NK-92 (cell line): ENCODE data around the gene RABGGTA.

Experiments used
- DNase-seq: peaks from one replicate; lab custom pipeline; 2025; ENCODE audit not compliant: unreplicated experiment; lab: John Stamatoyannopoulos, UW

RABGGTA gene

DNA sequence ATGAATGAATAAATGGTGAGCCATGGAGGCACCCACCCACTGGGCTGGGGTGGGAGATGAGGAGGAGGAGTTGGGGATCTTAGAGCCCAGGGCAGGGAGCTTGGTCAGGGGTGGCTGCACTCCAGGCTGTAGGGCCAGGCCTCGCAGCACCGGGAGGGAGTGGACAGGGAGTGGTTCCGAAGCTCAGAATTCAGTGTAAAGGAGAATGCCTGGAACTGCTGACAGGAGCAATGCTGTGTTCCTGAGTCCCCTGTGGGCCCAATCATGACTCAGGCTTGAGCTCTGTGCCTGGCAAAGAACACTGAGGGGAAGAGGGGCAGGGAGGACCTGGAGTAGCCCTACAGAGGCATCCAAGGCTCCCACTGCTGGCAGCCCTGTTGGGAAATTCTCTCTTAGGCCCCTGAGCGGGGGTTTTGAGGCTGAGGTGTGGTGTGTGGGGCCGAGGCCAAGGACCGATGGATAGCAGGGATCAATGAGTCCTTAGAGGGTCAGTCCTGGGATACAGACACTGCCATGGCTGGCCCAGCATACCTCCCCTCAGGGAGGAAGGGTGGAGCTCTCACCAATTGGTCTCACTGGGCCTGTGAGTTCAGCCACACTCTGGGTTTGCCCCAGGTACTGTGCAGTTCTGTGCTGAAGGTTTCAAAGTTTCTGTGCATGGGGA is 9.5 kb upstream of the RABGGTA start:
- DNase-seq: no peak

DNA sequence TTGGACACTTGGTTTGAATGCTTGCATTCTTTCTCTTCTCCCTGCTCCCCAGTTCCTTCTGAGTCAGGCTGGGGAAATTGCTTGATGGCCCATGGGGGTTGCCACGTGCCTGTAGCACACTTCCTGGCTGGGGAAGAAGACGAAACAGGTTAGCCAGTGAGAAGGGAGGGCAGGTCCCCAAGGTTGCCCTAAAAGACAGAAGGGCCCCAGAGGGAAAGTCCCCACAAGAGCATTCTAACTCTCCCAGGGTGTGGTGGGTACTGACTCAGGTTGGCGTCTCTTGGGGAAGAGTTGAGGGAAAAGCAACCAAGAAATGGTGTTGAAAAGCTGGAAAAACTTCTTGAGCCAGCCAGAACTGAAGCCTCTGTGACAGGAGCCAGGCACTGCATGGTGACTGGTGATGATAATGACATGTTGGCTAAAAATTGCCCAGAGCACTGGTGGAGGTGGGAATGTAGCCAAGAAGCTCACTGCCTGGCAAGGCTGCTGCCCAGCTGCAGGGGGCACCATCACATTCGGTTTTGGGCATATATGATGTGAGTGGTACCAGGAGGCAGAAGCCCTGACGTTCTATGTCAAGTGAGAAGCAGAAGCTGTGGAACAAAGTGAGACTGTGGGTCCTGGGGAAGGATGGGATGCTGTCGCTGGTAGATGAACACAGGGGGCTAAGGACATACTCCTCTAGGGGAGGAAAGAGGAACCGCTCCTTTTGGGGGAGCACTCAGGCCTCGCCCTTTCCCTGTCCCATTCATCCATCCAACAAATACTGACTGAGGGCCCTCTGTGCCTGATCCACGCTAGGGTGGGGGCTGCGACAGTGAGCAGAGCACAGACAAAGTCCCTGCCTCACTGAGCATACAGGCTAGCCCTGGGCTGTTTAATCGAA is 8.1 kb upstream of the RABGGTA start:
- DNase-seq: no peak

GRCh38 chr14:24278424-24278823 is 7.0 kb upstream of the RABGGTA start:
- no peak for DNase-seq

DNA sequence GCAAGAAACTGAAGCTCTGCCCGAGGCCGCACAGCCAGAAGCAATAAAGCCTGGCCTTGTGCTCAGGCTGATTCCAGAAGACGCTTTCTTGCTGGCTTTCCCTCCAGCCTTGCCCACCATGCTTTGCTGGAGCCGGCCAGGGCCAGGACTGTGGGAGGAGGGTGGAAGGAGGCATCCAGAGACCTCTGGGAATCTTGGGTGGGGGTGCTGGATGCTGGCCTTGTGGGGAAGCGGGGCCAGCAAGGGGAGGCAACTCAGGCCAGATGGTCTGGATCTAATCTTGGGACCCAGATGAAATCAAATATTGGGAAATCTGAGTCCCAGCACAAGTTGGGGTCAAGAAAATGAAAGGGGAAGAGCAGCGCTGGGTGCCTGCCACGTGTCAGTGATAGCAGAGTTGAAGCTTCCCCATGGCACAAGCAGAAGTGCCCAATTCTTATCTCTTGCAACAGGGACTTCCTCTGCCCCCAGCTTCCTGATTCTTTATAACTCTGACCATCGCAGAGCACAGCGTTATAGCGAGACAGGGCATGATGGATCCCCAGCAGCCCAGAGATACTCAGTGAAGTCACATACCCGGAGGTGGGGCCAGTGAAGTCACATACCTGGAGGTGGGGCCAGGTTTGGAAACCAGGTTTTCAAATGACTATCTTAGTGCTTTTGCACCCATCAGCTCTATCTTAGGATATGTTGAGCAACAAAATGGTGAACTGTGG is 6.4 kb upstream of the RABGGTA start:
- no peak for DNase-seq

- DNase-seq: no peak
Observed at GRCh38 chr14:24277071-24277470, 5.7 kb upstream of the RABGGTA start.

DNA sequence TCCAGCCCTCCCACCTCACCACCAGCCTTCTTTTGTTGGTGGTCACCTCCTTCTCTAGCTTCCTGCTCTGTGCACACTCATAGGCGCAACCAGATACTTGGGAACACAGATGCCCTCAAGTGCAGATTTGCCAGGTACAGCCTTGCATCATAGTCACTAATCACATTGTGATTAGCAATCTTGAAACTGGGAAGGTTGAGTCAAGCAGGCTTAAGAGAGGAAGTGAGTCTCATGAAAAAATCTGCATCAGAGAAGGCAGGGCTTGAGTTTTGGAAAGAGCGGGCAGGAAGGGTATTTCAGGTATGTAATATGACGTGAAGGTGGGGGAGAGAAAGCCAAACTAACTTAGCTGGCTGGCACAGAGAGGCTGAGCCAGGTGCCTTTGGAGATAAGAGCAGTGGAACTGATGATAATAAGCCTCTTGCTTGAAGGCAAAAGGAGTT is 2.7 kb upstream of the RABGGTA start:
- no peak for DNase-seq

DNA sequence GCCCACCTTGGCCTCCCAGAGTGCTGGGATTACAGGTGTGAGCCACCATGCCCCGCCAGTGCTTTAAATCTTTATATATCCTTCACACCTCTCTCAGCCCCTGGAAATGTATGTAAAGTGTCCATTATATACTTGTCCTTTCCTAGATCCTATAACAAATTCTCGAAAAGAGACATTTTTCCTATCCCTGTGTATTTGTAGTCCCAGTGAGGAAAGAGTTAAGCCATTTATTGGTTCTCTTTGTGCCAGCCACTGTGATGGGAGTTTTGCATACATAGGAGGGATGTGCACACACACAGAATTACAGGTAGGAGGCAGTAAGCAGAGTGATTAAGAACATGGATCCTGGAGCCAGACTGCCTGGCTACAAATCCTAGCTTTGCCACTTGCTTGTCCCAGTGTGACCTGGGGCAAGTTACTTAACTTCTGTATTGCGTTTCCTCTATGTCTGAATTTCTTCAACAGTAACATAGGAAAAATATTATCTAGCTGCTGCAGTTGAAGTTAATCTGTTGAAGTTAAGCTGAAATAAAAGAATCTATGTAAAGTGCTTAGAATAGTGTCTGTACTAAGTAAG is 2.1 kb upstream of the RABGGTA start:
- no peak for DNase-seq

DNA sequence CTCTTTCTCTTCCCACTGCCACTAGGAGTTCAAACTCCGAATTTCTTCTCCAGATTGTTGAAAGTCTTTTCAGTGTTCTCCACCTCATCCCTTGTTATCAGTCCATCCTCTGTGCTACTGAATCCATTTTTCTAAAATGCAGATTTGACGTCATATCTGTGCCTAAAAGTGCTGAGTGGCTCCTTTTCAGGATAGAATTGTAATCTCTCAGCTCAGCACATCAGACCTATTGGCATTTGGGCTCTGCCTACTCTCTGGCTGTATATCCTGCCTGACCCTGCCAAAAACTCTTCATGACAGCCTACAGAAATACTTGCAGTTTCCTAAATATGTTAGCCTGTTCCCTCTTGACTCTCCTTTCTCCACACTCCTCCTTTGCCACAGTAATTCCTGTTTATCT is 1.1 kb upstream of the RABGGTA start:
- DNase-seq: no peak

DNA sequence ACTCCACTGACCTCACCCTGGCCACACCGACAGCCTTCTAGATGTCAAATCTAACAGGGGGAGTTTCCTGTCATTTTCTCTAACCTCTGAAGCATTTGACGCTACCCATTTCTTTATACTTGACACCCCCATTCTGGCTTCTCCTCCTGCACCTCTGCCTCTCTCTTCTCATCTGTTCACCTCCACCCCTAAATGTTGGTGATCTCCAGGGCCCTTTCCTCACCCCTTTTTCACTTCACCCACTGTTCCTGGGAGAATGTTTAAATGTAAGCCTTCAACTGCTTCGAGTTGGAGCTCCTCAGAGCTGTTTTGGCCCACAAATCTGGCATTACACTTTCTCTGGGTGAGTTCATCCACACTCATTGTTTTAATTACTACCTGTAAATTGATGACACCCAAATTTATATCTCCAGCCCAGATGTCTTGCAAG is 452 bp upstream of the RABGGTA start:
- DNase-seq: no peak

- no peak for DNase-seq
Observed at GRCh38 chr14:24270537-24271133, 762 bp downstream of the RABGGTA start.

DNA sequence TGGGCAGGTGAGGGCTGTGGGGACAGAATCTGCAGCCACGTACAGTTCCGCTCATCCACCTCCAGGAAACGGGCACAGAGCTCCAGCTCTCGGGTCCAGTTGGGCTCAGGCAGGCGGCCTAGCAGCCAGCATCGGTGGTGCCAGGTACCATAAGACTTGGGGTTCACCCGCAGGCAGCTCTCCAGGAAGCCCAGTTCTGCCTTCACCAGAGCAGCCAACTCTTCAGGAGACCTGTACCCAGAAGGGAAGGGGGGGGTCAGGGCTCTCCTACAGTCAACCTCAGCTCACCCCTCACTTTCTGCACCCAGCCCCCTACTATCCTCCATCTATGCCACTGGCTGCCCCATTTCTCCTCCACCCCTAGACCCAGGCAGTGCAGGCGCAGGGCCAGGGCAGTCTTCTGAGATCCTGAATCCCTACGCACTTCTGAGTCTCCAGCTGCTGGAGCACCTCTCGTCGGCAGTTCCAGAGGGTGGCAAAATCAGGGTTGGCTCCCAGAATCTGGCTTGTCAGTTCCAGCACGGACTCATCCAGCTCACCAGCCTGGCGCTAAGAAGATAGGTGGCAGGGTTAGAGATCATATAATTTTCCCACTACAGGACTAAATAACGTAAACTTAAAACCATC is 1.4 kb downstream of the RABGGTA start:
- DNase-seq: no peak

DNA sequence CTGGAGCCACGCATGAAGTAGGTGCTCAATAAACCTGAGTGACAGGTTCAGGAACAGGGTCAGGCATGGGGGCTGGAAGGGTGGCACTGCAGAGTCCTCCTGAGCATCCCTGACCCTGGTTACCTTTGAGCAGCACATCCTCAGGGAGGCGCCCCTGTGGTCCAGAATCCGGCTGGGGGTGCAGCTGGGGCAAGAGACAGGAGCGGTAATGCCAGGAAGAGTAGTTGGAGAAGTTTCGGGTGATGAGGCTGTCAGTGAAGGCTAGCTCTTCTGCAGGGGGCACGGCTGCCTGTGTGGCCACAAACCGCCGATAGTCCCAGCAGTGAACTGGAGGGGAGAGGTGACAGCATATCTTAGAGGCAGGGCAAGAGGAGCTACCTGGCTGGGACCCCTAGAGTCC is 2.0 kb downstream of the RABGGTA start:
- DNase-seq: no peak

- DNase-seq: no peak
Observed at GRCh38 chr14:24268225-24268624, 3.2 kb downstream of the RABGGTA start.

- DNase-seq: no peak
Observed at GRCh38 chr14:24267516-24267915, 3.9 kb downstream of the RABGGTA start.

DNA sequence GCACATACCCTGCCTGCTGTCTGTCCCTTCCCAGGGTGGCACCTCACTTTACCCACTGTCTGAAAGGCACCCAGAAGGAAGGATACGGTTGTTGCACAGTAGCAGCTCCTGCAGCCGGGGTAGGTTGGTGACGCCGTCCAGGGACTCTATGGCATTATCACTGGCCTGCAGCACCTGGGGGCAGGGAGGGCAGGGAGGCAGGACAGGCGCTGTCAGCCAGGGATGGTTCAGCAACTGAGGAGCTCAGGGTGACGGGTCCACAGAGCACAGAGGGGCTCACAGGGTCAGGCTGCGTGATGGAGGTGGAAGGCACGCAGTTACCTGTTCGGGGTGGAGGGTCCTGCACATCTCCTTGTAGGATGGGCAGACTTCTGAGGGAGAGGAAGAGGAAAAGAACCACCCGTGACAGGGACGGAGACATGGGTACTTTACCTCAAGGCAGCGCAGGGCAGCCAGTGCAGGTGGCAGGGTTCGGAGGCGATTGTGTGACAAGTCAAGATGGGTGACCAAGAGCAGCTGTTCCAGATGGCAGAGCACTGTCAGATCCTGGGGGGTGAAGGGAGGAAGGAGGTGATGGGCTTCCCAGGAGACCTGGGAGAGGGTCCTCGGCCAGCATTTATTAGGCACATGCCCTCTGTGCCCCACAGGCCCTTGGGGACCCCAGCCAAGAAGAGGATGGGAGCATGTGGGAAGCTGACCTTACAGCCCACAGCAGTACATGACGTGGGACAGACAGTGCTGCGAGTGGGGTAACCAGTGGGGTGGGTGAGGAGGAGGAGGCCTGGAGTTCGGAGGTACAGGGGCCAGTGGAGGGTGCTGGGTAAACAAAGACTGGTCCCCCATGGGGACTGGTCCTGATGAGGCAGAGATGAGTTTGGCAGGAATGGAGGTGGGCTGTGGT is 4.8 kb downstream of the RABGGTA start:
- no peak for DNase-seq

GRCh38 chr14:24264298-24264697 is 7.1 kb downstream of the RABGGTA start:
- DNase-seq: no peak

GRCh38 chr14:24263848-24264247 is 7.5 kb downstream of the RABGGTA start:
- no peak for DNase-seq

DNA sequence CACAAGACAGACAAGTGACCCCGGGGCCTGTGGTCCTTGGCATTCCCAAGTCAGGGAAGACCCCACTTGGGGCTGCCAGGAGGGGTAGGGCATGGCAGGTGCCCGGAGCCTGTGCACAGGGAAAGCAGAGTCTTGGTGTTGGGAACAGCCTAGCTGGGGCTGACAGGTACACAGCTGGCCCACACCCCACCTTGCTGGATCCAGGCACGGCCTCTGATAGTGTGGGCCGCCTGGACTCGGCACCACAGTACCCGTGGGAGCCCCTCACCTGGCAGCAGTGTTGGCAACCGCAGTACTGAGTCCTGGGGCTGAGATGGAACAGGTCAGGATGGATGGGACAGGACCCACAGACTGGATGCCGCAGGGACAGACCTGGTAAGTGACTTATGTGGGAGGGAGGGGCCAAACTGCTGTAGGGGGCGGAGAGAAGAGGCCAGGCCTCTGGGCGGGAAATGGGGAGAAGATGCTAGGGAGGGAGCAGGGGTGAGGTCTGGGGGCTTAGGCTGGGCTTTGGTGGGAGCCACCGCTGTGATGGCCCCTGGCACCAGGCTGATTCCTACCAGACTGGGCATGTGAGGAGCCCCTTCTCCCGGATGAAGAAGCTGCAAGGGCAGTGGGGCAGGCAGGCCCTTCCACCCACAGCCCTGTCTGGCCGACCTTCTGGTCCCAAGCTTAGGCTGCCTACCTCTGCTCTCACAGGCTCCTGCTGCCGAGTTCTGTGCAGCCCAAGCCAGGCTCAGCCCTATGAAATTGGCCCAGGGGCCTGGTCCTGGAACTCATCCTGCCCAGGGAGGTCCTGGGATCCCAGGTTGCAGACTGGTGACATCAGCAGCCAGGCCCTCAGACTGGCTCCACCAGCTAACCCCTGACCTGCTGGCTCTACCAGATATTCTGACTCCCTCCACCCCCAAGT is 8.3 kb downstream of the RABGGTA start, which contains the start of gene TGM1:
Gene TGM1 (minus strand): TSS at position 357 of the 913 bp plus-strand sequence. CDS start 825 bp downstream, outside the sequence.
- DNase-seq: no peak
